HepG2 (cell line): ENCODE measurements around the gene EFNB1.

Experiments
- KLF12 ChIP-seq: sonication (generic); formaldehyde crosslinking; IDR thresholded peaks from 2 replicates; pipeline ENCODE4 v1.4.0; 2020; ENCODE audit warnings: missing genetic modification reagents, borderline replicate concordance
- NFE2L2 ChIP-seq: fragments of 150-350 bp; IDR thresholded peaks from 2 replicates; pipeline ENCODE4 v1.6.1; 2014; ENCODE audit warnings: low read length
- SMAD1 ChIP-seq: sonication (generic); formaldehyde crosslinking; IDR thresholded peaks from 2 replicates; pipeline ENCODE4 v1.4.0; 2020; ENCODE audit warnings: missing genetic modification reagents, low read depth, mild to moderate bottlenecking, borderline replicate concordance
- SMARCE1 ChIP-seq: fragments of 450-650 bp; IDR thresholded peaks from 2 replicates; pipeline ENCODE4 v1.6.1; 2017; ENCODE audit warnings: borderline replicate concordance
- ZNF569 ChIP-seq: sonication (generic); formaldehyde crosslinking; IDR thresholded peaks from 2 replicates; pipeline ENCODE4 v1.5.0; 2020; ENCODE audit warnings: mild to moderate bottlenecking, missing genetic modification reagents, moderate library complexity, borderline replicate concordance
- TF ChIP-seq, protein P1 (sequence below): sonication (generic); formaldehyde crosslinking; IDR thresholded peaks from 2 replicates; pipeline ENCODE4 v1.8.1; 2023; ENCODE audit warnings: mild to moderate bottlenecking, missing genetic modification reagents

DNA sequence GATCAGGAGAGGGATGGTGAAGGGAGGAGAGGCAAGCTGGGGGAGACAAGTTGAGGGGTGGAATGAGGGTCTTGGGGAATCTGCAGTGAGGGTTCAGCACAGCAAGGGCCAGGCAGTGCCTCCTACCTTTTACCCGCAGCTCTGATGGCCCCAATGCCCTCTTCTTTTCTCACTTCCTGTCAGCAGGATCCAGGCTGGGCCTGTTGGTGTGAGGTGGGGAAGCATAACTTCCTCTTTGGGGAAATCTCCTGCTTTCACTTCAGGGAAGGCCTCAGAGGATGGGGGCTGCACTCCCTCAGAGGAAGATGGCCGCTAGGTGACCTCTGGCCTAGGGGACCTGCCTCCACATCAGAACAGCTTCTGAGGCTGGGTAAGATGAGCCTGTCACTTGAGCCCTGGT lies 36.5 kb downstream of the EFNB1 start:
- TF ChIP-seq SMAD1 (CRISPR knock-in tag) (no peak), NFE2L2 (no peak), KLF12 (no peak), ZNF569 (CRISPR knock-in tag) (no peak), SMARCE1 (no peak)
- TF ChIP-seq, protein P1, sequence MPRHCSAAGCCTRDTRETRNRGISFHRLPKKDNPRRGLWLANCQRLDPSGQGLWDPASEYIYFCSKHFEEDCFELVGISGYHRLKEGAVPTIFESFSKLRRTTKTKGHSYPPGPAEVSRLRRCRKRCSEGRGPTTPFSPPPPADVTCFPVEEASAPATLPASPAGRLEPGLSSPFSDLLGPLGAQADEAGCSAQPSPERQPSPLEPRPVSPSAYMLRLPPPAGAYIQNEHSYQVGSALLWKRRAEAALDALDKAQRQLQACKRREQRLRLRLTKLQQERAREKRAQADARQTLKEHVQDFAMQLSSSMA (CRISPR knock-in tag) = no peak
